NCI-H345 treated with DMSO at 0.1 percent for 48 hours (cell line): Measurements from ENCODE around the gene MIOS.

Source experiments
- DNase-seq: peaks from one replicate; lab custom pipeline; 2025; ENCODE audit not compliant: unreplicated experiment; lab: John Stamatoyannopoulos, UW

Gene MIOS

GRCh38 chr7:7581531-7582179 lies 15.0 kb downstream of the MIOS start:
- DNase-seq = no peak

- no peak for DNase-seq
Observed at GRCh38 chr7:7582596-7582995, 15.9 kb downstream of the MIOS start.

- no peak for DNase-seq
Observed at GRCh38 chr7:7583731-7584130, 17.0 kb downstream of the MIOS start.

GRCh38 chr7:7584653-7585052 lies 18.0 kb downstream of the MIOS start:
- no peak for DNase-seq

- DNase-seq = no peak
Observed at GRCh38 chr7:7585241-7585928, 18.7 kb downstream of the MIOS start.

GRCh38 chr7:7595451-7595850 lies 28.8 kb downstream of the MIOS start:
- DNase-seq = no peak

- no peak for DNase-seq
Observed at GRCh38 chr7:7596176-7596575, 29.5 kb downstream of the MIOS start.

- no peak for DNase-seq
Observed at GRCh38 chr7:7607010-7607409, 40.3 kb downstream of the MIOS start.

- DNase-seq = no peak
Observed at GRCh38 chr7:7609330-7609729, 42.6 kb downstream of the MIOS start.

GRCh38 chr7:7612519-7612918 lies 45.8 kb downstream of the MIOS start:
- no peak for DNase-seq

- no peak for DNase-seq
Observed at GRCh38 chr7:7613210-7613609, 46.5 kb downstream of the MIOS start.

- no peak for DNase-seq
Observed at GRCh38 chr7:7614018-7614741, 47.5 kb downstream of the MIOS start.

GRCh38 chr7:7617550-7617949 lies 50.9 kb downstream of the MIOS start:
- DNase-seq = no peak

- no peak for DNase-seq
Observed at GRCh38 chr7:7618410-7618809, 51.7 kb downstream of the MIOS start.

GRCh38 chr7:7620236-7620635 lies 53.6 kb downstream of the MIOS start:
- no peak for DNase-seq

- no peak for DNase-seq
Observed at GRCh38 chr7:7620644-7621210, 54.0 kb downstream of the MIOS start.

- no peak for DNase-seq
Observed at GRCh38 chr7:7628476-7628875, 61.8 kb downstream of the MIOS start.

- no peak for DNase-seq
Observed at GRCh38 chr7:7630626-7631329, 64.1 kb downstream of the MIOS start.

- DNase-seq = no peak
Observed at GRCh38 chr7:7639421-7639820, 72.7 kb downstream of the MIOS start.

GRCh38 chr7:7639847-7640220 lies 73.2 kb downstream of the MIOS start:
- DNase-seq = no peak
